VCaP (cell line): ENCODE results near the gene MAPK14.

Experiments used
- H3K27ac ChIP-seq: fragments of 450-650 bp; 2 replicates; pipeline ENCODE4 v1.5.1; 2017
- CTCF ChIP-seq: fragments of 450-650 bp; conservative IDR thresholded peaks from 2 replicates; pipeline ENCODE4 v1.5.1; 2017; ENCODE audit warnings: mild to moderate bottlenecking, moderate library complexity

Gene MAPK14

GRCh38 chr6:36071281-36071680 is 43.7 kb downstream of the MAPK14 start:
- H3K27ac ChIP-seq = no peak overlapping the region
- no peak for TF ChIP-seq CTCF

- no peak for TF ChIP-seq CTCF
- H3K27ac ChIP-seq = no peak overlapping the region
These were observed 44.1 kb downstream of the MAPK14 start for GRCh38 chr6:36071714-36072113.

- TF ChIP-seq CTCF = no peak
- no peak overlapping the region for H3K27ac ChIP-seq
These were observed 45.1 kb downstream of the MAPK14 start for GRCh38 chr6:36072681-36073080.

GRCh38 chr6:36073587-36073986 is 46.0 kb downstream of the MAPK14 start:
- no peak for TF ChIP-seq CTCF
- no peak overlapping the region for H3K27ac ChIP-seq

- peak; percentile 76 for TF ChIP-seq CTCF
- no peak overlapping the region for H3K27ac ChIP-seq
These were observed 48.0 kb downstream of the MAPK14 start for GRCh38 chr6:36075656-36076055.

GRCh38 chr6:36076178-36077063 is 48.8 kb downstream of the MAPK14 start:
- no peak for TF ChIP-seq CTCF
- no peak overlapping the region for H3K27ac ChIP-seq

- H3K27ac ChIP-seq = no peak overlapping the region
- TF ChIP-seq CTCF = no peak
These were observed 50.6 kb downstream of the MAPK14 start for GRCh38 chr6:36078159-36078558.
